ENCODE results near the gene CNTNAP1. TPM values are rescaled to one million over a fixed set of nuclear protein-coding genes. Genes with fewer than 3 reads are reported as not detected.

The CNTNAP1 gene
- 18.6 and 19.2 TPM in 2 replicates for total RNA-seq

DNA sequence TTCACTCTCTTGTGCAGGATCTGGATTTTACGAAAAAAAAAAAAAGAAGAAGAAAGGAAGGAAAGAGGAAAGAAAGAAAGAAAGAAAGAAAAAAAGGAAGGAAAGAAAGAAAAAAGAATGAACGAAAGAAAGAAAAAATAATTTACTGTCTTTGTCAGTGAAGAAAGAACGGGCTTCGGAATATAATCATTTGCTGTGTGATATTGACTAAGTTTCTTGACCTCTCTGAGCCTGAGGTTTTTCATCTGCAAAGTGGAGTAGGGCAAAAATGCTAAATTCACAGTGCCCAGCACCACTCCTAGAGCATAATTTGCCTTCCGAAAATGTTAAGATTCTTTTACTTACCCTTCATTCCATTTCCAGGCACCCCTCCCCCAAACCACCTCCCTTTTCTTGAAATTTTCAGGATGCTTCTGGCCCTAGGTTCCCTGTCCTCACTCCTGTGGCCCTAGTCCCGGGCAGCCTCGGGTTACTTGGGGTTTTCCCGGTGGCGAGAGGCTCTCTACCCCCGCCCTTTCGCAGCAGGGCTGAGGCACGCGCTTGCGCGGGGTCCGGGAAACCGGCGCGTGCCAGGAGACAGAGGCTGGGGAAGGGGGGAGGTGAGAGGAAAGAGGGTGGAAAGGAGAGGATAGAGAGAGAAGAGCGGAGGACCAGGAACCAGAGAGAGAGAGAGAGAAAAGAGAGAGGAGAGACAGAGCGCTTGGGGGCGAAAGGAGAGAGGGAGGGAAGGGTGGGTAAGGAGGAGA is at the start of gene CNTNAP1:
Gene CNTNAP1 (plus strand): TSS at position 556 of the 746 bp plus-strand sequence. CDS start 299 bp downstream, outside the sequence.
- Histone ChIP-seq H3K4me1 (ENCODE audit: insufficient read depth, low read length) (peaks cover 44% of the 10 kb centered on the region), H2AFZ (ENCODE audit: low read length) (peak within 1 kb of the TSS; percentile 85), H3K27ac (ENCODE audit: low read depth, low read length) (peak within 1 kb of the TSS; percentile 38), H3K4me2 (ENCODE audit: insufficient read depth, low read length) (peak within 1 kb of the TSS; percentile 89), H3K36me3 (ENCODE audit: insufficient read depth, low read length) (peaks cover 5% of the 10 kb centered on the region), H3K4me3 (ENCODE audit: insufficient read depth, low read length) (peak within 1 kb of the TSS; percentile 82), H3K9me3 (ENCODE audit: low read depth, low read length) (no peaks in the 10 kb centered on the region), H3K27me3 (ENCODE audit: insufficient read depth, low read length) (no peaks in the 10 kb centered on the region), H3K79me2 (ENCODE audit: insufficient read depth, low read length) (no peaks in the 10 kb centered on the region), H4K20me1 (ENCODE audit: insufficient read depth, low read length) (peaks cover 8% of the 10 kb centered on the region)
- TF ChIP-seq, protein P1, sequence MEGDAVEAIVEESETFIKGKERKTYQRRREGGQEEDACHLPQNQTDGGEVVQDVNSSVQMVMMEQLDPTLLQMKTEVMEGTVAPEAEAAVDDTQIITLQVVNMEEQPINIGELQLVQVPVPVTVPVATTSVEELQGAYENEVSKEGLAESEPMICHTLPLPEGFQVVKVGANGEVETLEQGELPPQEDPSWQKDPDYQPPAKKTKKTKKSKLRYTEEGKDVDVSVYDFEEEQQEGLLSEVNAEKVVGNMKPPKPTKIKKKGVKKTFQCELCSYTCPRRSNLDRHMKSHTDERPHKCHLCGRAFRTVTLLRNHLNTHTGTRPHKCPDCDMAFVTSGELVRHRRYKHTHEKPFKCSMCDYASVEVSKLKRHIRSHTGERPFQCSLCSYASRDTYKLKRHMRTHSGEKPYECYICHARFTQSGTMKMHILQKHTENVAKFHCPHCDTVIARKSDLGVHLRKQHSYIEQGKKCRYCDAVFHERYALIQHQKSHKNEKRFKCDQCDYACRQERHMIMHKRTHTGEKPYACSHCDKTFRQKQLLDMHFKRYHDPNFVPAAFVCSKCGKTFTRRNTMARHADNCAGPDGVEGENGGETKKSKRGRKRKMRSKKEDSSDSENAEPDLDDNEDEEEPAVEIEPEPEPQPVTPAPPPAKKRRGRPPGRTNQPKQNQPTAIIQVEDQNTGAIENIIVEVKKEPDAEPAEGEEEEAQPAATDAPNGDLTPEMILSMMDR (IDR thresholded peaks at IDR 0.05; ENCODE audit: extremely low read depth, low read depth, low read length), result no peak
- DNase-seq (ENCODE audit: insufficient read length, low spot score, missing footprints), result peak; percentile 99

DNA sequence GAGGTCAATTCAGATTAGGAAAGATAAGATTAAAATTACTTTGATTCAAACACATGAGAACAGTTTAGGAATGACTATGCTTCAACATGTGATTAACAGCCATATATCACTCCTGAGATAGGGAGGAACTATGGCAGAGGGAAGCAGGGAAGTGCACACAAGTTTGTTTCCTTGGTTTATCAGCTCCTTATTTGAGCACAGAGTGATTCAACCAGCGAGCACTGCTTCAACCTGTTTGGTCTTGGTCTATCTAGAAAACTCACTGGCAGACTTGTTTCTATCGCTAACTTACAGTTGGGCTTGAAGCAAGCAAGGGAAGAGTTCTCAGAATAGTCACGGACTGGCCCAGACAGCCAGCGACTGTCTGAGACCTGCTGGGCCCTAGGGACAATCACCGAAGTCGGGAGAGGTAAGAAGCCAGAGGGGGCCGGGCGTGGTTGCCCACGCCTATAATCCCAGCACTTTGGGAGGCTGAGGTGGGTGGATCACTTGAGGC is 49.3 kb upstream of the CNTNAP1 start:
- Histone ChIP-seq H4K20me1 (ENCODE audit: insufficient read depth, low read length) (no peaks in the 10 kb centered on the region), H3K27ac (ENCODE audit: low read depth, low read length) (no peak overlapping the region), H3K27me3 (ENCODE audit: insufficient read depth, low read length) (no peaks in the 10 kb centered on the region), H3K79me2 (ENCODE audit: insufficient read depth, low read length) (no peaks in the 10 kb centered on the region), H2AFZ (ENCODE audit: low read length) (no peak overlapping the region), H3K9me3 (ENCODE audit: low read depth, low read length) (no peaks in the 10 kb centered on the region), H3K4me3 (ENCODE audit: insufficient read depth, low read length) (no peak overlapping the region), H3K4me2 (ENCODE audit: insufficient read depth, low read length) (no peak overlapping the region), H3K36me3 (ENCODE audit: insufficient read depth, low read length) (no peaks in the 10 kb centered on the region), H3K4me1 (ENCODE audit: insufficient read depth, low read length) (no peaks in the 10 kb centered on the region)
- no peak for DNase-seq (ENCODE audit: insufficient read length, low spot score, missing footprints)
- TF ChIP-seq, protein P1 (IDR thresholded peaks at IDR 0.05; ENCODE audit: extremely low read depth, low read depth, low read length), result no peak

DNA sequence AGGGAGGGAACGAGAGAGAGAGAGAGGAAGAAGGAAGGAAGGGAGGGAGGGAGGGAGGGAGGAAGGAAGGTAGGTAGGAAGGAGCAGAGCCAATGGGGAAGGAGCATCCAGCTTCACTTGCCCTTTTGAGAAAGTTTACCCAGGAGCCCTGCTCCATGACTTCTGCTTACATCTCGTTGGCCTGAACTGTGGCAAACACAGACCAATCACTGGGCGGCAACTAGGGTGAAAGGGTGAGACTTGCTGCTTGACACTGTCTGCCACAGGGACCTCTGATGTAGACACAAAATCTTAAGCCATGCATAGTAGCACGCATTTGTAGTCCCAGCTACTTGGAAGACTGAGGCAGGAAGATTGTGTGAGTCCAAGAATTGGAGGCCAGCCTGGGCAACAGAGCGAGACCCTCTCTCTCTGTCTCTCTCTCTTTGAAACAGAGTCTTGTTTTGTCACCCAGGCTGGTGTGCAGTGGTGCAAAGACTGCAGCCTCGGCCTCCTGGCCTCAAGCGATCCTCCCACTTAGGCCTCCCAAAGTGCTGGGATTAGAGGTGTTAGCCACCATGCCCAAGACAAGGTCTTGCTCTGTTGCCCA is 42.7 kb upstream of the CNTNAP1 start:
- Histone ChIP-seq H3K27me3 (ENCODE audit: insufficient read depth, low read length) (no peaks in the 10 kb centered on the region), H3K4me2 (ENCODE audit: insufficient read depth, low read length) (no peak overlapping the region), H4K20me1 (ENCODE audit: insufficient read depth, low read length) (no peaks in the 10 kb centered on the region), H3K79me2 (ENCODE audit: insufficient read depth, low read length) (no peaks in the 10 kb centered on the region), H3K9me3 (ENCODE audit: low read depth, low read length) (no peaks in the 10 kb centered on the region), H2AFZ (ENCODE audit: low read length) (no peak overlapping the region), H3K4me3 (ENCODE audit: insufficient read depth, low read length) (no peak overlapping the region), H3K27ac (ENCODE audit: low read depth, low read length) (no peak overlapping the region), H3K36me3 (ENCODE audit: insufficient read depth, low read length) (no peaks in the 10 kb centered on the region), H3K4me1 (ENCODE audit: insufficient read depth, low read length) (no peaks in the 10 kb centered on the region)
- no peak for DNase-seq (ENCODE audit: insufficient read length, low spot score, missing footprints)
- TF ChIP-seq, protein P1 (IDR thresholded peaks at IDR 0.05; ENCODE audit: extremely low read depth, low read depth, low read length), result no peak

DNA sequence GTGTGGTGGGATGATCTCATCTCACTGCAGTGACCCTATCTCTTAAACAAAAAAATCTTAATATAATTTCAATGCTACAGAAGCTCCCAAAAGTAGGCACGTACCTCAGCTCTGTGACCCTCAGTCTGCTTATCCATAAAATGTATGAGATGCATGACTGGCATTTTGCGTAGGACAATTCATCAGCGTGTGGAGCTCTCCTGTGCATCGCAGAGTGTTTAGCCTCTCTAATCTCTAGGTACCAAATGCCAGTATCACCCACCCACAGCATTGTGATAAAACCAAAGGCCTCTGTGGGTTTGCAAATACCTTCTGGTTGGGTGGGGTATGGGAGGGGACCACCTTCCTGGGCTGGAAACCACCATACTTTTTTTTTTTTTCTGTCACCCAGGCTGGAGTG is 42.2 kb upstream of the CNTNAP1 start:
- peak; percentile 19 for DNase-seq (ENCODE audit: insufficient read length, low spot score, missing footprints)
- no peaks in the 10 kb centered on the region for H4K20me1 ChIP-seq (ENCODE audit: insufficient read depth, low read length)
- H3K79me2 ChIP-seq (ENCODE audit: insufficient read depth, low read length), result no peaks in the 10 kb centered on the region
- H3K27me3 ChIP-seq (ENCODE audit: insufficient read depth, low read length), result no peaks in the 10 kb centered on the region
- no peak overlapping the region for H2AFZ ChIP-seq (ENCODE audit: low read length)
- H3K4me1 ChIP-seq (ENCODE audit: insufficient read depth, low read length), result no peaks in the 10 kb centered on the region
- no peak overlapping the region for H3K4me2 ChIP-seq (ENCODE audit: insufficient read depth, low read length)
- TF ChIP-seq, protein P1 (IDR thresholded peaks at IDR 0.05; ENCODE audit: extremely low read depth, low read depth, low read length), result no peak
- H3K9me3 ChIP-seq (ENCODE audit: low read depth, low read length), result no peaks in the 10 kb centered on the region
- H3K36me3 ChIP-seq (ENCODE audit: insufficient read depth, low read length), result no peaks in the 10 kb centered on the region
- no peak overlapping the region for H3K27ac ChIP-seq (ENCODE audit: low read depth, low read length)
- H3K4me3 ChIP-seq (ENCODE audit: insufficient read depth, low read length), result no peak overlapping the region

Data from osteoblast (primary cell).